HG03432 (cell line): ENCODE measurements around the gene MYH14.
"Not testable (repeated sequence)": the region's sequence is repeated elsewhere in the genome, so short reads cannot be mapped to it uniquely, and the experiment has no call there.

Experiments used
- ATAC-seq: cut with Tn5 transposase; IDR thresholded peaks from one replicate; pipeline ENCODE4 v1.9.1; 2021; ENCODE audit warnings: mild to moderate bottlenecking, moderate library complexity; ENCODE audit not compliant: unreplicated experiment

MYH14 gene

DNA sequence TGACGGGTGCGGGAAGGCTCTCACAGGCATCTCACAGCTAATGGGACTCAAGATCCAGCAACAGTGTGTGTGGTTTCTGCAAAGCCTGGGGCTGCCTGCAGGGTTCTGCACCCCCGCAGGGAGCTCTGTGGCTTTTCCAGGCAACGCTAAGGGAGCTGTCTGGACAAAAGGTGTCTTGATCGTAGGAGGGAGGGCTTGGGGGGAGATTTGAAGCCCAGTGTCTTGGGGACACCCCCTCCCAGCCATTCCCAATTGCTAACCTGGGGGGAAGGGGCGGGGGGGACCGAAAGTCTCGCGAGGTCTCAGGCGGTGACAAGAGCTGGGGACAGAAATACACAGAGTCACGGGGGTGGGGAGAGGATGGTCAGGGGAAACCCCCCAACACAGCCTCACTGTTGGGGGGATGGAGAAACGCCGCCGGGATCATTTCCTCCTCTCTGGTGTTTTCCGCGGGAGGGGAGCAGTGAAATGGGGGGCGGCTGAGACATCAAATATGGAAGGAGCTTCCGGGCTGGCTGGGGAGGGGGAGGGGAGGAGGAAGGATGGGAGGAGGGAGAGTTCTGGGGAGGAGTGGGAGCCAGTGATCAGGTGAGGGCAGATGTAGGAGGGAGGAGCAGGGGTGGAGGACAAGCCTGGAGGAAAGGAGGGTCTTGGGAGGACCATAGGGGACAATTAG is 112.5 kb downstream of the MYH14 start:
- ATAC-seq, result no peak

DNA sequence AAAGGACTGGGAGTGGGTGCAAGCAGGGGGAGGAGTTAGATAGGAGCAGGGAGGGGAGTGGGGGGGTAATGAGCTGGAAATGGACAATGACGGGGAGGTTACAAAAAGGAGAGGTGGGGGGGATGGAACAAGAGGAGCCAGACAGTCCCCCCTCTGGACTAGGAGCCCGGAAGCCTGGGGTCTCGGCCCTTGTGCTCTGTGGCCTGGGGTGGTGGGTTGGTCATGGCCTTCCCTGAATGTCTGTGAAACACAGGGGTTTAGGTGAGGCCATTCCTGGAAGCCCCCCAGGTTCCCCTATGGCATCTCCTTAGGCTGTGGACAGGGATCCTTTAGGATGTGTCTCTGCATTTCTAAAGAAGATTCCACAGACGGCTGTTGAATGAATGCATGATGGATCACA is 113.7 kb downstream of the MYH14 start:
- ATAC-seq, result no peak

DNA sequence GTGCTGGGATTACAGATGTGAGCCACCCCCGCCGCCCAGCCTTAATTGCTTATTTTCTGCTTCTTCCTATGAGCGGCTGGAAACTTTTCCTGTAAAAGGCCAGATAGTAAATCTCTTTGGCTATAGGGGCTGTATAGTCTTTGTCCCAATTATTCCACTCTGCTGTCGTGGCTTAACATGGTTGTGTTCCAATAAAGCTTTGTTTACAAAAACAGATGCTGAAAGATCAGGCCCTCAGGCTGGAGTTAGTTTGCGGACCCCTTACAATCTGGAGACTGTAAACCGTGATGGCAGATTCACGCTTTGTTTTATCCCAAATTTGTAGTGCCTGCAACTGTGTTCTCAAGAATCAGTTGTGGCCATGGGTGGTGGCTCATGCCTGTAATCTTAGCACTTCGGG is 115.0 kb downstream of the MYH14 start:
- ATAC-seq, result no peak

DNA sequence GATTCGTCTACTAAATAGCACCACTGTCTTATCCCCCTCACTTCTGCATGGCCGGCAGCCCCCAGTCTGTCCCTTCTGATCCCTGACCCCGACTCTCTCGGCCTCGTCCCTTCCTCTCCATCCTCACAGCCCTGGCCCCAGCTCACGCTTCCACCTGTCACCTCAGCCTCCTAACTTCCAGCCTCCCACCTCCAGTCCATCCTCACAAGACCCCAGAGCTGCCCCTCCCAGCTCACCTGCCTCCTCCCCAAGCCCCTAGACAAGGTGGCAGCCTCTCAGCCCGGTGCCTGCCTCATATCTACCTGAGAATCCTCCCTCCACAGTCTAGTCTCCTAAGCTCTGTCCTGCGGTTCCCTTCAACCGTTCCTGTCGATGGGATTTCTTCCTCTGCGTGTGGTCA is 115.7 kb downstream of the MYH14 start:
- ATAC-seq, result no peak

DNA sequence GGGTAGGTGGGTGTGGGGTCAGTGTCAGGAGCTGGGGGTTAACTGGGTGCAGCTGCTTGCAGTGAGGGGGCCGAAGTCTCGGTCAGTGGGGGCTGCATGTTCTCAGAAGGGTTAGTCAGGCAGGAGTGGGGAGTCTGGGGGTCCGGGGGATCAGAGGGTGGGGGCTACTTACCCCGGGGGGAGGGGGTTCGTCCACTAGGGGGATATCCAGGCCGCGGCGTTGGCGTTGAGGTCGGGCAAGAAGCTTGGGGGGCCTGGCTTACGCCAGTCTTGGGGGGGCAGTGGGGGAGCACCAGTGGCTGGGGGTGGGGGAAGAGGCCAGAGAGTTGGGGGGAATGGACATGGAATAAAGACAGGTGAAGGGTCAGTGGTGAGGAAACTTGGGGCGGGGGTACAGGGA is 116.6 kb downstream of the MYH14 start:
- ATAC-seq, result no peak

DNA sequence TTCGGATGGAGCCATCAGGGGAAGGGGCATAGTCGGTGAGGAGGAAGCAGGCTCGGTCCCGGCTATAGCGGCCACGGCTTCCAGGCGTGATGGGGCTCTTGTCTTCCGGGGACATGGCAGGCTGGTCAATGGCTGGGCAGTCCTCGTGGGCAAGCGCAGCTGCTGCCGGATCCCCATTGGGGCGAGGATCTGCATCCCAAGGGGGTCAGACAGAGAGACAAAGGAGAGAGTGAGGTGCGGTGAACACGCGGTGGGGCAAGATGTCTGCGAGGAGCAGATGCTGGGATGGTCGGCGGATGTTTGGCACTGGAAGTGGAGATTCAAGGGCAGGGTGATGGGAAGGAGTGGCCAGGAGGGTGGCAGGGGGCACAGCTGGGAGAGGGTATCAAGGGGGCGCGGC is 117.2 kb downstream of the MYH14 start:
- ATAC-seq, result no peak

DNA sequence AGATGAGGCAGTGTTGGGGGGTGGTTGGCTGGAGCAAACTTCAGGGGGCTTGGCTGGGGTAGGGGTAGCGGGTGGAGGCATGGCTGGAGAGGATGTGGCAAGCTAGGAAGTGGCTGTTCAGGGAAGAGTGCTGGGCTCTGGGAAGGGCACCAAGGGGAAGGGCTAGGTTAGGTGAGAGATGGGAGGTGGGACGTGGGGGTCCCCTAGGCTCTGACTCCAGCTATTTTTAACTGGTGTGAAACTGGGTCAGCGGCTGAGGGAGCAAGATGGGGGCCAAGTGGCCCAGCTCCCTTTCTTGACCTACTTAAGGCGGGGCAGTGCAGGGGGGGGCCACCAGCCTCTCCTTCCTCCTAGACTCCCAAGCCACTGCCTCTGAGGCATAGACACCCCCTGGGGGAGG is 118.4 kb downstream of the MYH14 start:
- no peak for ATAC-seq

DNA sequence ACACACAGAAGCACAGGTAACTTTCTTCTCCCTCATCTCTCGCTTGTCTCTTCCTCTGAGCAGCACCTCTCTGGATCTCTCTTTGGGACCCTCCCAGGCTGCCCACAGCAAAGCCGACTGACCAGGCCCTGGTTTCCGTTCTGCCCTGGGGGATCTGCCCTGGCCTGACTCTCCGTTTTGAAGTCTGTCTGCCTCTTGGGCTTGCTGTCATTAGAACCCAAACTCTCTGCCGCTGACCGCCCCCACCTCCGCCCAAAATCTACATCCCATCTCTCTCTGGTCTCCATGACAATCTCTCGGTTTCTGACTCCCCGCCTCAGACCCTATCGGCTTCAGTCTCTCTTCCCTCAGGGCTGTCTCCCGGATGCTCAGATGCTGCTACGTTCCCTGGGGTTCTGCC is 118.8 kb downstream of the MYH14 start:
- ATAC-seq, result no peak

DNA sequence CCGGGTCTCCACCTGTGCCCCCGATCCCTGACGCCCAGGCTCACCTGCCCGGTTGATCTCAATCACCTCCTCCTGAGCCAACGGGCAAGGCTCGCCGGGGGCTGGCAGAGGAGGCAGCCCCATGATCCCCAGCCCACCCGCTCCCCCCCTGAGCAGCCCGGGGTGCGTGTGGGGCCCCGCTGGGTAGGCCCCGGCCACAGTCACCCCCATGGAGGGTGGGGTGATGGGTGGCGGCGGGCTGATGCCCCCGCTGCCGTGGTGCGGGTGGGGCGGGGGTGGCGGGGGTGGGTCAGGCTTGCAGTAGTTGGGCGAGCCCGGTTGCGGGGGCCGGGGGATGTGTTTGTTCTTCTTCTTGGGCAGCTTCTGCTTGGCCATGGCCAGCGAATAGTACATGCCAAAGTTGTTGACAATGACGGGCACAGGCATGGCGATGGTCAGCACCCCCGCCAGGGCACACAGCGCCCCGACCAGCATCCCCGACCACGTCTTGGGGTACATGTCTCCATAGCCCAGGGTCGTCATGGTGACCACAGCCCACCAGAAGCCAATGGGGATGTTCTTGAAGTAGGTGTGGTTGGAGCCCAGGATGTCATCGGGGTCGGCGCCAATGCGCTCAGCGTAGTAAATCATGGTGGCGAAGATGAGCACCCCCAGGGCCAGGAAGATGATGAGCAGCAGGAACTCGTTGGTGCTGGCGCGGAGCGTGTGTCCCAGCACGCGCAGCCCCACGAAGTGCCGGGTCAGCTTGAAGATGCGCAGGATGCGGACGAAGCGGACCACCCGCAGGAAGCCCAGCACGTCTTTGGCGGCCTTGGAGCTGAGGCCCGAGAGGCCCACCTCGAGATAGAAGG is 119.7 kb downstream of the MYH14 start:
- no peak for ATAC-seq

DNA sequence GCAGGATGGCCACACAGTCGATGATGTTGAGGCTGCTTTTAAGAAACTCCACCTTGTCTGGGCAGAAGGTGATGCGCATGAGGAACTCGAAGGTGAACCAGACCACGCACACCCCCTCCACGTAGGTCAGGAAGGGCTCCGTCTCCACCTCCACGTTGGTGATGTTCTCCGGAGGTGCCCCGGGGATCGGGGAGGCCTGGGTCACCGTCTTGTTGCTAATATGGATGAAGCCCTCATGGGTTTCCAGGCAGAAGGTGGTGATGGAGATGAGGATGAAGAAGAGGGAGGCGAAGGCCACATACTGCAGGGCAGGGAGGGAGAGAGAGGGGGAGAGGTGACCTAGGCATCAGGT is 120.3 kb downstream of the MYH14 start:
- ATAC-seq, result no peak

DNA sequence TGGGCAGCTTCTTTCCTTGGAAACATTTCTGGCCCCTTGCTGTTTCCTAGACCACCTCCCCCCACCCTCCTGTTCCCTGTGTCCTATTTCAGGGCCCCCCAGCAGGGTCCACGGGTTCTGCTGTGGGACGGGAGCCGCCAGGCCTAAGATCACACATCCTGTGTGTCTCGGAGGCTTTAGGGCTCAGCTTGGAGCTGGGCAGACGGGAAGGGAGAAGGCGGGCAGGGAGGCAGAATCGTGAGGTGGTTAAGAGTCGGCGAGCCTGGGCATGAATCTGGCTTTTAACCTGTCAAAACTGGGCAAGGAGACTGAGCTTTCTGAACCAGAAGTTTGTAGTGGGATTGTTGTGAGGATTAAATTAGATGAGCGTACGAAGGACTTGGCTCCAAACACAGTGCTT is 120.9 kb downstream of the MYH14 start:
- no peak for ATAC-seq

DNA sequence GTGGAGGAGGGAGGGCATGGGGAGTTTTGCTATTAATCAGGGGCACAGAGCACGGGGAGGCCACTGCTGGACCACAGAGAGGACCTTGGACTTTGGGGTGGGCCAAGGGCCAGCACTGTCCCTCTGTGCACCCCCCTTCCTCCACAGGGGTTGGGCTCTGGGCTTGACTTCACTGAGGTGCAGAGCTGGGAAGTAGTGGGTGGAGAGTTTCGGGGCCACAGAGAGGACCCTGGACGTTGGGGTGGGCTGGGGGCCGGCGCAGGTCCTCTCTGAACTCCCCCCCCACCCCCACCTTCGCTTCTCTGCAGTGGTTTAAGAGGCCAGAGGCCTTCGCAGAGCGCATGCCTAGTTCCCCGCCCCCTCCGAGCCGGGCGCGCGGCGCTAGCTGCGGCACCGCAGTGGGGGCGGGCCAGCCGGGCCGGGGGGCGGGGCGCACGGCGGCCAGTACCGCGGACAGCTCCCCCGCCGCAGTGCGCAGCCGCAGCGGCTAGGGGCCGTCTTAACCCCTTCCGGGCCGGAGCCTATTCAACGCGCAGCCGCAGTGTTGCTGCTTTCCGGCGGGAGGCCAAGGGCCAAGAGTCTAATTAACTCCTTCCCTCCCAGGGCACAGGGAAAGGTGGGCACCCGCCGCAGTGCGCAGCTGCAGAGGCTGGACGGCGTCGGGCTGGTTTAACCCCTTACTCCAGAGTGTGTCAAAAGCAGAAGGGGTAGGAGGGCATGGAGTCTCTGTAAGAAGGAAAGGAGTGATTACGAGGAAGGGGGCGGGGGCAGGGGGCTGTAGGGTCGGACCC is 122.1 kb downstream of the MYH14 start:
- ATAC-seq, result no peak

DNA sequence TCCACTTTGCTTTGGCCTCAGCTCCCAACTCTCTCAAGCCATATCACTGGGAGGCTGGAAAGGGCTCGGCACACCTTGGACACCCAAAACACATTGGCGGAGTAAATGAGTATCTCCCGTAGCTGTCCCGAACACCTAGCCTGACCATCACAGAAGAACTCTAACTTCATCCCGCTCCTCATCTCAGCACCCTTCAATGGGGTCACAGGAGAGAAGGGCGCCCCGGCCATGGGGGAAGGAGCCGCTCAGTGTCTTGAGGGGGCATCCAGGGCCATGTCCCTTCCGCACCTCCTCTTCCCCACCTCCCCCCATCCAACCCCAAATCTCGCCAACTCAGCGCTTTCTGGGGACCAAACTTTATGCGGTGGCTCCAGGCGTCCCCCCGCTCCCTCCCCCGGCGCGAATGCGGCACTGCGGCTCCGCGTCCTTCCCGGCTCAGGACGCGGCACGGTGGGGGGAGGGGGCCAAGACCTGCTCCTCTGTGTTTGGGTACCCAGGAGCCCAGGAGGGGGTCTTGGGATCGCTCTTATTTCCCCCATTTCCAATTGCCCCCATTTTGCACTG is 122.8 kb downstream of the MYH14 start:
- ATAC-seq, result no peak

DNA sequence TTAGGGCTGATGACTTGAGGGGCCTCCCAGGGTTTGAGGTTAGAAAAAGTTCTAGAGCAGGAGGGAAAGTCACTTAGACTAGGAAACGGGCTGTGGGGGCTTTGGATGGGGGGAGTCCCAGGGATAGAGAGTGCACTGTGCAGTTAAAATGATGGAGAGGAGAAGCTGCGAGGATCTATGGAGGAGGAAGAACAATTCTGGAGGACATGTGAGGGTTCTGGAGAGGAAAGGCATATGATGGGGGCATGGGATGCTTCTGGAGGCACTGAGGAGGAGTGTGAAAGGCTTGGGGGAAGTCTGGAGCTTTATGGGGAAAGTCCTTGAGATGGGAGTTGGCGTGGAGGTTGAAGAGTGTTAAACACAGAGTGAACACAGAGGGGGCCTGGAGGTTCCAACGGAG is 123.6 kb downstream of the MYH14 start:
- ATAC-seq, result no peak

DNA sequence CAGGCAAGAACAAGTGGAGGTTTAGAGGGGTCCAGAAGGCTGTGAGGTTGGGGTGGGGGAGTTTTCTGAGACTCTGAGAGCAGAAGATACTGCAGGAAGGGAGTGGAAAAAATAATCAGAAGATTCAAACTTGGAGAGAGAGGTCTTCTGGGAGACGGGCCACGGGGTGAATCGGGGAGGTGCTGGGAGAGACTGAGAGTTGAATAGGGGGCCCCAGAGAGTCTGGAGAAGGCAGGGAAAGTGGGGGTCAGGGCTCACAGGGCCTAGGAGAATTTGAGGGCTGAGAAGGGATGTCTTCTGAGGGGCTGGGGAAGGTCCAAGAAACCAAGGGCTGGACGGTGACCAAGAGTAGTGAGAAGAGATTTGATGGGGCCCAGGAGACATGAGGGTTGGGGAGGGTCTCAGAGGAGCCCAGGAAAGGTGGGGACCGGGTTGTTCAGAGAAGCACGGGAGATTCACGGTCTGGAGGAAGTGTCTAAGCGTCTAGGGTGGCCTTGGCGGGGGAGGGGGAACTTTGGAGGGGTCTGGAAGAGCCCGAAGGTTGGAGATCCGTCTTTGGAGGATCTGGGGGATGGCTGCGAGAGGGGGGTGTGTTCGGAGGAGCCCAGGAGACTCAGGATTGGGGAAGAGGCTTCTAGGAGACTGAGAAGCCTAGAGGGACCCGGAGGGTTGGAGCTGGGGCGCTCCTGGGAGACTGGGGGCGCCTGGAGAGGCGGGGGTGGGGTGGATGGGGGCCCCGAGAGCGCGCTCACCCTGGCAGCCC is 124.2 kb downstream of the MYH14 start:
- ATAC-seq, result no peak

DNA sequence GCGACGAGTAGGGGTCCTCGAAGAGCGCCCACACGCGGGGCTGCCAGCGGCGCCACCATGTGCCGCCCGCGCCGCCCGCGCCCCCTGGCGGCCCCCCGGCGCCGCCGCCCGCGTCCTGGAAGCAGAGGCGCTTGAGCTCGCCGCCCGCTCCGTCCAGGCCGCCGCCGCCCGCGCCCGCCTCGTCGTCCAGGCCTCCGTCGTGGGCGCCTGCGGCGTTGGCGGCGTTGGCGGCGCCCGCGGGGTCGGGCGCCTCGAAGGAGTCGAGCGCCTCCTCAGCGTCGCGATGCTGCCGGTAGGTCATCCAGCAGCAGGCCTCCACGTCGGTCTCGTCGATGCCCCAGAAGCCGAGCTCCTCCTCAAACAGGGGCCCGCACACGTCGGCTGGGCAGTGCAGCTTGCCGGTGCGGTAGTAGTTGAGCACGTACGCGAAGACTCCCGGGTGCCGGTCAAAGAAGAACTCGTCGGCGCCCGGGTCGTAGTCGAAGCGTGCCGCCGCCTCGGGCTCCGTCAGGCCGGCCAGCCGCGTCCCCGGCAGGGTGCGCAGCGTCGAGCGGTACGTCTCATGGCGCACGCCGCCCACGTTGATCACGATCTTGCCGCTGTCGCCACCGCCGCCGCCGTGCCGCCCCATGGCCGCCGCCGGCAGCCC is 124.9 kb downstream of the MYH14 start:
- ATAC-seq, result no peak

DNA sequence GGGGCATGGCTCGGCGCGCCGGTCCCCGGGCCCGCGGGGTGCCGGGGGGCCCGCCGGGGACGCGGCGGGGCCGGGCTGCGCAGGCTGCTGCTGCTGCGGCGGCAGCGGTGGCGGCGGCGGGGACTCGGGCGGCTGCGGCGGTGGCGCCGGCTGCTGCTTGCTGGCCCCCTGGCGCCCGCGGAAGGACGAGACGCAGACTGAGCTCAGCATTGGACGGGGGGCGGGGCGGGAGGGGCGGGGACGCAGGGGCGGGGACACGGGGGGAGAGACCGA is 125.4 kb downstream of the MYH14 start:
- ATAC-seq, result no peak

DNA sequence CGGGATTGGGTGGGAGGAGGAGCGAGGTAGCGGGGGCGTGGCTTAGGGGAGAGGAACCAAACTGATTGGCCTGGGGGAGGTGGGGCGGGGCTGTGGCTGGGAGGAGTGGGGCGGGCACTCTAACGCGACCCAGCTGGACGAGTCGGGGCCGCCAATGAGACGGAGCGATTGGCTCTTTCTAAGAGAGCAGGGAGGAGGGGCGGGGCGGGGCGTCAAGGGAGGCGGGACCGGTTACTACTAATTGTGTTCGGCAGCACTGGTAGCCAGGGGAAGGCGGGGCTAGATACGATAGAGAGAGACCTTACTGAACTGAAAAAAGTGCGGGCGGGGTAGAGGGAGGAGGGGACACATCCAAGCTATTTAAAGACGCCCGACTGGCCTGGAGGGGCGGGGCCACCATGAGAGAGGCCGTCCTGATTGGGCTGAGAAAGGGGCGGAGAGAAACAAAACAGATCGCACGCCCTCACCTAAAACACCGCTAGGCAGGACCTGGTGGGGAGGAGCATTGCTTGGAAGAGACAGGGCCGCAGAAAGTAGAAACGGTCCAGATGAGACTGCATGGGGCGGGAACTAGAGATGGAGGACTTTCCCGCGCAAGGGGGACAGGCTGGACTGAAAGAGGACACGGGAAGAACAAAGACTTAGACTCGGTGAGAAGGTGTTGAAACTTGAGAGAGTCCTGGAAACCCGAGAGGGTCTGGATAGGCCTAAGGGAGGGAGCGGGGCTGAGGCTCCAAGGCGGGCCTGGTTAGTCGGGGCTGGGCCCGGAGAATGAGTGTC is 125.9 kb downstream of the MYH14 start, which contains the start of gene KCNC3:
Gene KCNC3, minus strand, starts transcription at position 232 of the 780 bp plus-strand sequence. CDS start 295 bp downstream, outside the sequence.
- ATAC-seq, result peak; percentile 50

DNA sequence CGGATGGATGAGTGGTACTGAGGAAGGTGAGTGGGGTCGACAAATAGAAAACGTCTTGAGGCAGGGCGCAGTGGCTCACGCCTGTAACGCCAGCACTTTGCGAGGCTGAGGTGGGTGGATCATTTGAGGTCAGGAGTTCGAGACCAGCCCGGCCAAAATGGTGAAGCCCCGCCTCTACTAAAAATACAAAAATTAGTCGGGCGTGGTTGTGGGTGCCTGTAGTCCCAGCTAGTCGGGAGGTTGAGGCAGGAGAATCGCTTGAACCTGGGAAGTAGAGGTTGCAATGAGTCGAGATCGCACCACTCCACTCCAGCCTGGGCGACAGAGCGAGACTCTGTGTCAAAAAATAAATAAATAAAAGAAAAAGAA is 126.5 kb downstream of the MYH14 start:
- ATAC-seq, result not testable (repeated sequence)
